Mesenteric fat pad (tissue), 1 donor: ENCODE results near the gene EIF2S2. TPM values are rescaled to one million over a fixed set of nuclear protein-coding genes. Genes with fewer than 3 reads are reported as not detected.

Experiments used
- DNase-seq: peaks from one replicate; pipeline ENCODE4 v3.0.0-alpha.2; 2020; ENCODE audit warnings: low spot score
- total RNA-seq: library from RNA; stranded (reverse); fragmentation: NEBNext Ultra II Directional; extraction: Animal tissue kit (Norgen Biotek cat#: 25700); gene quantifications from one replicate; pipeline ENCODE4 v1.2.1, GENCODE V29; 2021
- donor health status: DM: yes; HTN: yes; CAD: no.

The EIF2S2 gene
- total RNA-seq, 1 donor from 2014 or later, result 64.5 TPM

DNA sequence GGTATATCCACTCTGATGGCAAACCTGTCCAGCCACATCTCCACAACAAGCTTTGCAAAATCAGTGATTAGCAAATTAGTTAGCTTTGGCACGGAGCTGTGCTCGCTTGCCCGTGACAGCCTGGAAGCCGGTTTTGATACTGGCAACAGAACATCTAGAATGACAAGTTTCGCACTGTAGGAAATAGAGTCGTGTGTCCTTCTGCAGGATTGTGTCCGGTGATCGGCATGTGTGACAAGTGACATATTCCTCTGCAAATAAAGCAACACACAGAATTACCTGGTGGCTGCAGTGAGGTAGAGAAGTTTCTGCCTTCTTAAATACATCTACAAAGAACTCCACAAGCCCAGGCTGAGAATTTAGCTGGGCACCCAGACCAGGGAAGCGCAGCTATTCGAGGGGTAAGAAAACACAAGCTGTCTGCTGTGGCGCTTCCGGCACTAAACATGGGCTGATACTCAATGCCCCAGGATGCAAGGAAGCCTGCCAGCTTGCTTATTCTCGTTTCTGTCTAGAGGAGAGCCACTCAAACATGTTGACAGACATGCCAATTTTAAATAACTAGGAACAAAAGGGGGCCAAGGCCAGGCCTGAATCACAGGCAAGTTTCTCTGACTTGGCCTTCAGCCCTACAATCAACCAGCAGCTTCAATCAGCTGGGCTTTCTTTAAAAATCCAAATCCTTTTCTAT is 22.2 kb downstream of the EIF2S2 start:
- DNase-seq, result no peak

DNA sequence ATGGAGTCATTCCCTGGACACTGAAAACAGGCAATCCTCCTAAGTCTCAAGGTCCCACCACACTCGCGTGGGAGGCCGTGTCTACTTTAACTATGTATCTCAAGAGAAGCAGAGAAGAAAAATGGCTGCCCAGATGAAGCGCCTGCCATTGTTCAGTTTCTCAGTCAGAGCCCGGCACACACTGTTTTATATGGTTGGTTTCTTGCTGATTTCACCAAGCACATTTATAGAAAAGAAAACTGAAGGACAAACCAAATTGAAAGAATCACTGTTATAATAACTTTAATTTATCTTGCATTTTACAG is 22.9 kb downstream of the EIF2S2 start:
- DNase-seq, result no peak

DNA sequence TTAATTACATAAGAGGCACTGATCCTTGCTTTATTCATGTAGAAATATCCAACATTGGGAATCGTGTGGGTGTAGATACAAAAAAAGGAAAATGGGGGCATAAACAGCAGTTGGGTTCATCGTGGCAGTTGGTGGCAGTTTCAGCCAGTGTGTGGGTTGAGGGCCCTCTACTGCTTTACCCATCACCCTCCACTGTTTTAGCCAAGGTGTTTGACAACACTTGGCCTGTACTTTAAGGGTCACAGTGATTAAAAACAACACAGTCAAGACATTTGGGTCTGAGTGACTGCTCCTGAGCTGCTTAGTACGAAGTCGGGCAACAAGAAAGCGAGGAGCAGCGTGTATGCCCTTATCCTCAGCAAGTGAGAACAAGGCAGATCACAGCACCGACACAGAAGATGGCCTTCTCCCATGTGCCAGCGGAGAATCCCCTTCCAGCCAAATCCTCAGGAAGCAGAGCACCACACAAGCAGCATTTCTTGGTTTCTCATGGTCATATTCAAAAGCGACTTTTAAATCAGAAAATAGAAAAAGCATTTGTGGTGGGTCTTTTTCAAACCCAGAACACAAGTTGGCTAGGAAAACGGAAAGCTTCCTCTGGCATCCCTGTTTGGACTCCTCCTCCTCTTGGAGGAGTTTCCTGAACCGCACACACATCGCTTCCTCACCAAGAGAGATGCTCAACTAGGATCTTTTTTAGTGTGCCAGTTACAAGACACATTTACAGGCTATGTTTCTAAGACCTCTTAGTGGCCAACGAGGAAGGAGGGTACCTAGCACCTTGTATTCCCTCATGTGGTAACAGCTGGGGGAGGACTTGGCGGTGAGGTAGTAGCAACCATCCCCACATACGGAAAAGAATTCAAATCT is 23.5 kb downstream of the EIF2S2 start:
- DNase-seq, result no peak

DNA sequence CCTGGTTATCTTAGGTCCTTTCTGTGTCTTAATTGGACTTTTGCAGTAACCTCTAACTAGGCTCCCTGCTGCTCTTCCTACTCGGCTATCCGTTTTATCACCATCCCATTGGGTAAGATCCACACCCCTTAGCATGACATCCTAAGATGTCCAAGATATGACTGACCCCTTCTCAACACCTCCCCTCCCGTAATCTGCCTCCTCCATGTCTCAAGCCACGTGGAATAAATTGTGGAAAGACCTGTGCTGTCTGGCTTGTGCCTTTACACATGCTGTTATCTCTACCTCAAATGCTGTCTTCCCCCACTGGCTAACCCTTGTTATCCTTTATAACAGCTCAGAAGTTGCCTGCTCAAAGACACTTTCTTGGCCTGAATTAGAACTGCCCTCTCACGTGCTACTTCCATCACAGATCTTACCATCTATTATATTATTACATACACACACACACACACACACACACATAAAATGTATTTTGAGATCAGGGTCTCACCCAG is 26.5 kb downstream of the EIF2S2 start:
- no peak for DNase-seq

DNA sequence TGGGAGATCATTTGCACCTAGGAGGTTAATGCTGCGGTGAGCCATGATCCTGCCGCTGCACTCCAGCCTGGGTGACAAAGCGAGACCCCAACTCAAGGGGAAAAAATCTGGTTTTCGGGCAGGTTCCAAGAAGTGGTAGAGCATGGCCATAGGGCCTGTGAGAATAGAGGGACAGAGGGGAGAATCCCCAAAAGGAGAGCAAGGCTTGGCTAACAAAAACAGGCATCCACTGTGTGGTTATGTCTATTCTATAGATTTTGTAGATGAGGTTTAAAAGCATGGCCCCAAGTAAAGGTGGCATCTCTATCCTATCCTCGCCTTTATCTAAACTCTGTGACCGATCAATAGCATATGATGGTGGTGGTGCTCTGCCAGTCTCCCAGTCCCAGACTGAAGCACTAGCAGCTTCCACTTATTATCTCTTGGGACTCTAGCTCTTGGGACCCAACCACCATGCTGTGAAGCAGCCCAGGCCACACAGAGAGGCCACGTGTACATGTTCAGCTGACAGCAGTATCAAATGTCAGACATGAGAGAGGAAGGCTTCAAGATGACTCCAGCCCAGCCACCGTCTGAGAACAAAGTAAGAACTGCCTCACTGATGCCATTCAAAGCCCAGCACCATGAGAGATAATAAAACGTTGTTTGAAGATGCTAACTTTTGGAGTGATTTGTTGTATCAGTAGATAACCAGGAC is 27.7 kb downstream of the EIF2S2 start:
- no peak for DNase-seq

DNA sequence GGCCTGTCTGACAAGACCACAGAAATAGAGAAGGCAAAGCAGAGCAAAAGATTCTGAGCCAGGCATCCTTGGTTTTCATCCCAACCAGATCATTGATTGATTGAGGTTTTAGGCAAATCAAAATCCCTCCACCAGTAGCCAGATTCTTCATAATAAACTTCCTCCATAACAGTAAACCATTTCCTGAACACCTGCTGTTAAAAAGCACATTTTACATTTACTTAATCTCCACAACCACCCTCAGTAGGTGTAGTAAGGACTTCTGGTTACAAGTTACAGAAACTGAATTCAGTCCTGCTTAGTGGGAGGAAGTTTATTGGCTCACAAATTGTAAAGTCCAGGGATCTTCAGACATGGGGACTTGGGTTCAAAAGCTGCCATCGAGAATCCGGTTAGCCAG is 28.3 kb downstream of the EIF2S2 start:
- DNase-seq, result no peak

DNA sequence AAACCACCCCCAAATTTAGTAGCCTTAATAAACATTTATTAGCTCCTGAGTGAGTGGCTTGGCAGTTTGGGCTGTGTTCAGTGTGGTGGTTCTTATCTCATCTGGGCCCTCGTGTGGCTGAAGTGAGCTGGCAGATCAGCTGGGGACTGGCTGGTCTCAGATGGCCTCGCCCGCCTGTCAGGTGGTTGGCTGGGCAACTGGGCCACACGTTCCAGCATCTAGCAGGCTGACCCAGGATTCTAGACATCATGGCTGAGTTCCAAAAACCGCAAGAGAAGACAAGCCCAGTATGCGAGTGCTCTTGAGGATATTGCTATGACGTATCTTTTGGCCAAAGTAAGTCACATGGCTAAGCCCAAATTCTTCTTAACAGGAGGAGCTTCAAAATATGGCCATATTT is 28.9 kb downstream of the EIF2S2 start:
- no peak for DNase-seq

DNA sequence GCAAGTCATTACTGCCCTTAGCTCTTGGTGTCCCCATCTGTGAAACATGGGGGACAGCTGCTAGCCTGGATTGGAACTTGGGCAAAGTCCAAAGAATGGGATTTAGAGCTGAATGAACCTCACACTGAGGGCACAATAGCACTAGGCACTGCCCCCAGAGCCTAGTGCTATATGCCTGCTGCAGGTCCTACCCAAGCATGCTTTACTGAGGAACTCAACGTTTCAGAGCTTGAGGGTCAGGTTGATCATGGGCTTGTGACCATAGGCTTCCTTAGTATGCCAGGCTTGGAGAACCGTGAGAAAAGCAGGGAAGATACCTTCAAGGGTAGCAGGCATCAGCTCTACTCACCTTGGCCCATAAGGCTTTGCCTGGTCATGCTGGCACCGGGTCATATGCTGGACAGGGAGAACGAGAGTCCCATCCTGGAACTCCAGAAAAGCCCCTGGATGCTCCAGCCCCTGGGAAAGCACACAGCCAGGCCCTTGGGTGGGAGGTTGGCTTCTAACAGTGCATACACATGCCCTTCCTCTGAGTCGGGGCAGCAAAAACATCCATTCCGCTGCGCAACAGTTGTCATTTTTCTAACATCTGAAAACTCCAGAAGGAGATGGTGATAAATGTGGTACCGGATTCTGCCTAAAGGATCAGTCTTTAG is 29.7 kb downstream of the EIF2S2 start:
- no peak for DNase-seq

DNA sequence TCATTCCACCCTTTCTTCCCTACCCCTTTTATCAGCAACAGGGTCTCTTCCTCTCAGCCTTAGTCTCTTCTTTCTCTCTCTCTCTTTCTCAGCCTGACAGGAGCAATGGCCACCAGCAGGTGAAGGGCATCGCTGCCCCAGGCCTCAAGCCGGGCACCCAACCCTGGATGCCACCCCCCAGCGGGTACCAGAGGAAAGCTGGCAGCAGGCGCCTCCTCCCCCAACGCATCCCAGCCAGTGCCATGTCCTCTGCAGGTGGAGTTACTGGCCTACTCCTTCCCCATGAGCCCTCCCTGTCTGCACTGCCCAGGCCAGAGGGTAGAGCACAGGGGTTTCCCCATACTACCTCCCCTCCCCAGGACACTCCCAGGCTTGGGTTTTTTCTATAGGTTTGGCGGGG is 32.2 kb downstream of the EIF2S2 start:
- no peak for DNase-seq

DNA sequence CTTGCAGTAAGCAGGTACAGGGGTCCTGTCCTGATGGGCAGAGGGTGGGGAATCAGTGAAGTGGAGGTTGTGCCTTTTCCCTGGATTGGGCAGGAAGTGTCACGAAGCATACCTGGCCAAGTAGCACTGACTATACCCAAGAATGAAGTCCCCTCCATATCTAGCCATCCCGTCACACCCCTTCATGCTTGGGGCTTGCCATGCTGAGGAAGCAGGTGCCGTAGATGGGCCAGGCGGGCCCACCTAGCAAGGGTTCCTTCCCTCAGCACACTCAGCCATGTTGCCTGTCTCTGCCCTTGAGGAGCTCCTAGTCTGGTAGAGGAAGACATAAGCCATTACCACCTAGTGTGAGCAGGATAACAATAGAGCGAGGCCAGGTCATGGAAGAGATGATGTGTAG is 33.5 kb downstream of the EIF2S2 start:
- DNase-seq, result no peak

DNA sequence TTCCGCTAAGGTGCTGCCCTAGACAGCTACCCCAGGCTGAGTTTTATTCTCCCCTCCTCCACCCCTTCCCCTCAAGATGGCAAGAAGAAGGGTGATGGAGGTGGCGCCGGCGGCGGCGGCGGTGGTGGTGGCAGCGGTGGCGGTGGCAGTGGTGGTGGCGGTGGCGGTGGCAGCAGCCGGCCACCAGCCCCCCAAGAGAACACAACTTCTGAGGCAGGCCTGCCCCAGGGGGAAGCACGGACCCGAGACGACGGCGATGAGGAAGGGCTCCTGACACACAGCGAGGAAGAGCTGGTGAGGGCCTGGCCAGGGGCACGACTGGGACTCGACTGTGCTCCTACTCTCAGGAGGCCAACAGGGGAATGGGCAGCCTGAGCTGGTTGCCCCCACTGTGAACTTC is 35.1 kb downstream of the EIF2S2 start:
- no peak for DNase-seq

DNA sequence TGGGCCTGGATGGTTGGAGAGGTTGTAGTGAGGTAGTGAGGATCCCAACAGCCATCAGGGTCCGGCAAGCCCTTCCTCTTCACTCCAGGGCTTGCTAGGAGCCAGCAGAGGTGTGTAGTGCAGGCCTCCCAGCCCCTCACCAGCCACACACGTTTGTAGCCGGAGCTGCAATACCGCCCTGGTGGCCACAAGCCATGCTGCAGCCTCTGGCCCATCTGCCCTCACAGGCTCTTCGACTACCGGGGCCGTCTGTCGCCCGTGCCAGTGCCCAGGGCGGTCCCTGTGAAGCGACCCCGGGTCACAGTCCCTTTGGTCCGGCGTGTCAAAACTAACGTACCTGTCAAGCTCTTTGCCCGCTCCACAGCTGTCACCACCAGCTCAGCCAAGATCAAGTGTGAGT is 36.4 kb downstream of the EIF2S2 start:
- no peak for DNase-seq

DNA sequence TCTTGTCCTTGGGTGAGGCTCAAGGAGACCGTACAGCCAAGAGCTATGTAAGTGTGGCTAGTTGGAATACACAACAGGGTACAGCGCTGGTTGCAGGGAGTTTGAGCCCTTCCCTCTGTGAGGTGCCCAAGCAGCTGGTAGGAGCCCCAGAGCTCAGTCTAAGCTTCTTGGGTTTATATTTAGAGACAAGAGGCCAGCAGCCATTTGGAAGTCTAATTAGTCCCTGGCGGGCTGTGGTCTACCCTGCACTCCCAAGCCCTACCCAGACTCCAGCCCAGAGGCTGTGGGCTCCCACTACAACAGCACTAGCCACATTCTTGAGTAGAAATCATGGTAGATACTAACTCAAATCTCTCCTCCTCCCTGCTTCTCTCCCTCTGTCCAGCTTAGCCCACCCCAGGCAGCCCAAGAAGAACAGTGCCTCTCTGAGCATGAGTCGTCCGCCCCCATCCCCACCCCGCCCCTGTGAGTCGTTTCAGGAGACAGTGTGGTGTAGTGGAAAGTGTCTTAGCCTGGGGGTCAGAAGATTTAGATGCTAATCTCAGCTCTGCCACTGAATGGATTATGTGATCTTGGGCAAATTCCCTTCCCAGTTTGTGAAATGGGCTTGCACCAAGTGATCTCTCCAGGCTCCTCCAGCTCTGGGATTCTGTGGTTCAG is 37.8 kb downstream of the EIF2S2 start:
- DNase-seq, result no peak

DNA sequence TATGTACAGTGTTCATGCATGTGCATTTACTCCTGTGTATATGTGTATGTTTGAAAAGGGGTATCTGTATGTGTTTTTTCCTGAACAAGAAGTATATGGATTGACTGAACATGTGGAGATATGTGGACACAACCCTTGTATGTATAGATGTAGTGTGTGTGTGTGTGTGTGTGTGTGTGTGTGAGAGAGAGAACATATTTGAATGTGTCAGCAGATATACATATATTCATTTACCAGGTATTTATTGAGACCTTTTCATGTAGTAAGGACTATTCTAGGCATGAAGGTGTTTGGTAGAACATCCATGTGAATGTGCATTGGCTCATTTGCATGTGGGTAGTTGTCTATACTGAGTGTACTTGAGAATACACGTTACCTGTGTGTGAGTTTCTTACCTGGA is 39.3 kb downstream of the EIF2S2 start:
- no peak for DNase-seq

DNA sequence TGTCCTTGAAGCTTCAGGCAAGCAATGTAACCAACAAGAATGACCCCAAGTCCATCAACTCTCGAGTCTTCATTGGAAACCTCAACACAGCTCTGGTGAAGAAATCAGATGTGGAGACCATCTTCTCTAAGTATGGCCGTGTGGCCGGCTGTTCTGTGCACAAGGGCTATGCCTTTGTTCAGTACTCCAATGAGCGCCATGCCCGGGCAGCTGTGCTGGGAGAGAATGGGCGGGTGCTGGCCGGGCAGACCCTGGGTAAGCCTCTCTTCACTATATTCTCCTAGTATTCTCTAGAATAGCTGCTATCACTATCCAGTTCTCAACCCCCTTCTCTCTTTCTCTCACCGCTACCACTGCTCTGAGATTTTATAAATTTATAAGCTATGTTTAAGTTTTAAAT is 40.0 kb downstream of the EIF2S2 start:
- no peak for DNase-seq

DNA sequence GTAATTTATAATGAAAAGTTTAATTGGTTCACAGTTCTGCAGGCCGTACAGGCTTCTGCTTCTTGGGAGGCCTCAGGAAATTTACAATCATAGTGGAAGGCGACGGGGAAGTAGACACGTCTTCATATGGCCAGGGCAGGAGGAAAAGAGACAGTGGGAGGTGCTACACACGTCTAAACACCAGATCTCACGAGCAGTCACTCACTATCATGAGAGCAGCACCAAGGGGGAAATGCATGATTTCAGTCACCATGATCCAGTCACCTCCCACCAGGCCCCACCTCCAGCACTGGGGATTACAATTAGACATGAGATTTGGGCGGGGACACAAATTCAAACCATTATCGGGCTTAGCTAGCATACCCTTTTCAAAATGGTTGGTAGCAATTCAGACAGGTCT is 41.2 kb downstream of the EIF2S2 start:
- no peak for DNase-seq

DNA sequence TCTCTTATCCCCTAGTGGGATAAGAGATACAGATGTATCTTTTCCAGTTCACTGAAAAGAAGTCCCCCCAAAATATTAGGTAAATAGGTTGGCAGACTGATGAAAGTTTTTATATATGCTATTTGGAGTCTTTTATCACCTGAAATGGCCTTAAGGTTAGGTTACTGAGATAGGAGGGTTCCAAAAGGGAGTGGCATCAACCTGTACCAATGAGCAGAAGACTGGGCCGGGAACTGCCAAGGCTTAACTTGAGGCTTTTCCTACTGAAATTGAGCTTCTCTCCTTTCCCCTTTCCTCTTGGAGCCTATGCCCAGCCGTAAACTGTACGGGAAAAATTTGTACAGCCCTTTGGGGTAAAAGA is 42.0 kb downstream of the EIF2S2 start:
- no peak for DNase-seq

DNA sequence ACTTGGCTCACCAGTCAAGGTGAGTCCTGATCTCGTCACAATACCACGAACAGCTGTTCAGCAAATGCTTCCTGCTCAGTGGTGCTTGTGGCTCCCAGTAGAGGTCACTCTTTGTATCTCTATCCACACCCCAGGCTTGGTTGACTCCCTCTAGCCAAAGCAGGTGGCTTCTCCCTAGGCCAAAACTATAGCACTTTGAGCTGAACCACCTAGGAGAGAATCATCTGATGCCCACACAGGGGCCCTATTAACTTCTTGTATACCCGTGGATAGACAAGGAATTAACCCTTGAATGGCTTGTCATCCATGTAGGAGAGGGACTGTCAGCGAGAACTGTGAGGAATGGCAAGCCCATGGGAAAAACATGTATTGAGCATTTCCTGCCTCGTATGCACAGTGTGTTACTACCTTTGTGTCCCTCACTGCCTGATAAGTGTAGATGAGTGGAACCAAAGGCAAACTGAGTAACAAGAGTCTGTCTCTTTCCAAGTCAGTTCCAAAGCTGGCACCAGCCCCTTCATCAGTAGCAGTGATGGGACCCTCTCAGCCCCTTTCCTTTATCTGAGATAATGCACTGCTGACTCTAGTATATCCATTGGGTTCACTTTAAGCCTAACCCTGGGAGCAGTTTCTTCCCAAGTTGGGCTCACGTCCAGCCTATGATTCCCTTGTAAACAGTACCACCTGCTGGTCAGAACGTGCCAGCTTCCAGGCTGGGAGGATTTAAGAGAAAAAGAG is 42.5 kb downstream of the EIF2S2 start:
- no peak for DNase-seq

DNA sequence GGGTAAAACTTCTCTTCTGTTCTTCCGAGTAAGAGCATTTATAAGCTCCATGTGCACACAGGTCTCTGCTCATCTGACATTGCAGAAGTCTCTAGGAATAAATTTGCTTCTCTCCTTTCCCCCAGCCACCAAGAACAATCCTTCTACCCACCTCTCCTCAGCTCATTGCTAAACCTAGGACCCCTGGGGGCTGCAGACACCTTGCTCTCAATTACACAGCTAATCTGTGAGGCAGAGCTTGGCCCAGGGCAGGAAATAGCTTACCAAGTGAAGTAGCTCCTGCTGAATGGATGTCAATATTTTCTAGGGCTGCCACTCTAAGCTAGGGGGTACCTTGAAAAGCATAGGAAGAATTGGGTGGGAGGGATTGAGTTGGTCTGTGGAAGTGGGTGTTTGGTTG is 44.0 kb downstream of the EIF2S2 start:
- DNase-seq, result no peak

DNA sequence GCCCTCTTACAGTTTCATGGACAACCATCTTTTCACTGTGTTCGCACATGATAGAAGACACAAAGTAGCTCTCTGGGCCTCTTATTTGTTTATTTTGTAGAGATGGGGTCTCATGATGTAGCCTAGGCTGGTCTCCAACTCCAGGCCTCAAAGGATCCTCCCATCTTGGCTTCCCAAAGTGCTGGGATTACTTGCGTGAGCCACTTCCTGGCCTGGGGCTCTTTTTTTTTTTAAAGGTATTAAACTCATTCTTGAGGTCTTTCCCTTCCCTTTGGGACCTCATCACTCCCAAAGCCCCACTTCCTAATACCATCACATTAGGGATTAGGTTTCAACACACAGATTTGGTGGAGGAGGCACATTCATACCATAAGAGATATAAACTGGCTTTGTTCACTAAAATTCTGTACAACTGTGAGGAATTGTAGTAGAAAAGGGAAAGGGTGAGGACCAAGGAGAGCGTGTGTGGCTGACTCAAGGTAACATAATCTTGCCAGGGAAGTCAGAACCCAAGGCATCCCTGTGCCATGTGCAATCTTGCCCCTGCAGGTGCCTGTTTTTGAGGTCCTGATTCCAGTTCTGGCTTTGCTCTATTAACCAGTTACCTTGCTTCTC is 45.5 kb downstream of the EIF2S2 start:
- DNase-seq, result no peak
